Measurements from ENCODE around the gene ZWILCH. TPM values are rescaled to one million over a fixed set of nuclear protein-coding genes. Genes with fewer than 3 reads are reported as not detected.

The ZWILCH gene
- total RNA-seq, 3 donors from 2014 or later (not counting 1 experiment from before 2014, with no cell fraction given), result 8.7 to 9.9 (median 9.7) TPM

GRCh38 chr15:66563126-66563525 is 58.0 kb downstream of the ZWILCH start:
- 98% methylated on average over 4 of the region's 4 CpGs for WGBS (ENCODE audit: insufficient coverage)
- no peak overlapping the region for H3K4me3 ChIP-seq (ENCODE audit: low read length)
- no peaks in the 10 kb centered on the region for H3K9me3 Mint-ChIP-seq
- no peak overlapping the region for H3K27ac ChIP-seq (ENCODE audit: low read length)
- ATAC-seq (no peak), DNase-seq (no peak)
- no peaks in the 10 kb centered on the region for H3K27me3 Mint-ChIP-seq (ENCODE audit: low read depth in 2 of 2)
- TF ChIP-seq, protein P1, sequence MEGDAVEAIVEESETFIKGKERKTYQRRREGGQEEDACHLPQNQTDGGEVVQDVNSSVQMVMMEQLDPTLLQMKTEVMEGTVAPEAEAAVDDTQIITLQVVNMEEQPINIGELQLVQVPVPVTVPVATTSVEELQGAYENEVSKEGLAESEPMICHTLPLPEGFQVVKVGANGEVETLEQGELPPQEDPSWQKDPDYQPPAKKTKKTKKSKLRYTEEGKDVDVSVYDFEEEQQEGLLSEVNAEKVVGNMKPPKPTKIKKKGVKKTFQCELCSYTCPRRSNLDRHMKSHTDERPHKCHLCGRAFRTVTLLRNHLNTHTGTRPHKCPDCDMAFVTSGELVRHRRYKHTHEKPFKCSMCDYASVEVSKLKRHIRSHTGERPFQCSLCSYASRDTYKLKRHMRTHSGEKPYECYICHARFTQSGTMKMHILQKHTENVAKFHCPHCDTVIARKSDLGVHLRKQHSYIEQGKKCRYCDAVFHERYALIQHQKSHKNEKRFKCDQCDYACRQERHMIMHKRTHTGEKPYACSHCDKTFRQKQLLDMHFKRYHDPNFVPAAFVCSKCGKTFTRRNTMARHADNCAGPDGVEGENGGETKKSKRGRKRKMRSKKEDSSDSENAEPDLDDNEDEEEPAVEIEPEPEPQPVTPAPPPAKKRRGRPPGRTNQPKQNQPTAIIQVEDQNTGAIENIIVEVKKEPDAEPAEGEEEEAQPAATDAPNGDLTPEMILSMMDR (IDR thresholded peaks at IDR 0.05), result no peak
- intact Hi-C loops (cut with micrococcal nuclease), result no loop called here
- no peak overlapping the region for H3K27ac Mint-ChIP-seq
- H3K36me3 Mint-ChIP-seq, result no peaks in the 10 kb centered on the region
- H3K4me1 ChIP-seq (ENCODE audit: control insufficient read depth, insufficient read depth, low read length), result peaks cover 6% of the 10 kb centered on the region
- H3K36me3 ChIP-seq (ENCODE audit: control insufficient read depth, insufficient read depth, low read length), result no peaks in the 10 kb centered on the region
- no peaks in the 10 kb centered on the region for H3K9me3 ChIP-seq (ENCODE audit: control insufficient read depth, insufficient read depth, low read length)
- peaks cover 7% of the 10 kb centered on the region in 2 donors for H3K4me1 Mint-ChIP-seq
- H3K4me3 Mint-ChIP-seq, result no peak overlapping the region
- H3K27me3 ChIP-seq (ENCODE audit: control insufficient read depth, insufficient read depth, low read length), result no peaks in the 10 kb centered on the region

GRCh38 chr15:66563566-66564110 is 58.5 kb downstream of the ZWILCH start:
- Mint-ChIP-seq H3K4me3 (no peak overlapping the region), H3K27me3 (ENCODE audit: low read depth in 2 of 2) (no peaks in the 10 kb centered on the region), H3K9me3 (no peaks in the 10 kb centered on the region), H3K36me3 (no peaks in the 10 kb centered on the region), H3K27ac (no peak overlapping the region), H3K4me1 (peaks cover 7% of the 10 kb centered on the region in 2 donors)
- Histone ChIP-seq H3K4me1 (ENCODE audit: control insufficient read depth, insufficient read depth, low read length) (peaks cover 6% of the 10 kb centered on the region), H3K4me3 (ENCODE audit: low read length) (no peak overlapping the region), H3K27me3 (ENCODE audit: control insufficient read depth, insufficient read depth, low read length) (no peaks in the 10 kb centered on the region), H3K9me3 (ENCODE audit: control insufficient read depth, insufficient read depth, low read length) (no peaks in the 10 kb centered on the region), H3K27ac (ENCODE audit: low read length) (no peak overlapping the region), H3K36me3 (ENCODE audit: control insufficient read depth, insufficient read depth, low read length) (no peaks in the 10 kb centered on the region)
- TF ChIP-seq, protein P1 (IDR thresholded peaks at IDR 0.05), result no peak
- no peak for DNase-seq
- intact Hi-C loops (cut with micrococcal nuclease), result no loop called here
- 92% methylated on average over 13 of the region's 13 CpGs for WGBS (ENCODE audit: insufficient coverage)
- no peak for ATAC-seq

GRCh38 chr15:66564136-66565041 is 59.3 kb downstream of the ZWILCH start:
- Histone ChIP-seq H3K4me1 (ENCODE audit: control insufficient read depth, insufficient read depth, low read length) (peaks cover 6% of the 10 kb centered on the region), H3K36me3 (ENCODE audit: control insufficient read depth, insufficient read depth, low read length) (no peaks in the 10 kb centered on the region), H3K4me3 (ENCODE audit: low read length) (no peak overlapping the region), H3K27ac (ENCODE audit: low read length) (no peak overlapping the region), H3K9me3 (ENCODE audit: control insufficient read depth, insufficient read depth, low read length) (no peaks in the 10 kb centered on the region), H3K27me3 (ENCODE audit: control insufficient read depth, insufficient read depth, low read length) (no peaks in the 10 kb centered on the region)
- TF ChIP-seq, protein P1 (IDR thresholded peaks at IDR 0.05), result no peak
- Mint-ChIP-seq H3K27ac (no peak overlapping the region), H3K4me1 (peaks cover 7% of the 10 kb centered on the region in 2 donors), H3K9me3 (no peaks in the 10 kb centered on the region), H3K4me3 (no peak overlapping the region), H3K27me3 (ENCODE audit: low read depth in 2 of 2) (no peaks in the 10 kb centered on the region), H3K36me3 (no peaks in the 10 kb centered on the region)
- WGBS (ENCODE audit: insufficient coverage), result 89% methylated on average over 17 of the region's 18 CpGs
- no peak for ATAC-seq
- no peak for DNase-seq
- intact Hi-C loops (cut with micrococcal nuclease), result no loop called here
